Mesenchymal stem cell (in vitro differentiated cells and primary cell): ENCODE results near the gene CLDN14.

ENCODE experiments used
- DNase-seq: peaks from one replicate; pipeline ENCODE4 v3.0.0-alpha.2; 2013
- H2AFZ ChIP-seq: one replicate; pipeline ENCODE4 v1.6.1; 2013; ENCODE audit warnings: low read depth, mild to moderate bottlenecking, control low read depth, inconsistent platforms, low read length, moderate library complexity
- H2AK5ac ChIP-seq: 2 replicates; pipeline ENCODE4 v1.6.1; 2013; ENCODE audit warnings: low read length, moderate library complexity, mild to moderate bottlenecking, inconsistent platforms; ENCODE audit not compliant: severe bottlenecking
- H2BK120ac ChIP-seq: one replicate; pipeline ENCODE4 v1.6.1; 2013; ENCODE audit warnings: low read depth, mild to moderate bottlenecking, inconsistent platforms, low read length, moderate library complexity
- H2BK12ac ChIP-seq, 2 experiments: one replicate each; pipeline ENCODE4 v1.6.1; 2013; ENCODE audit warnings: inconsistent platforms in 2 of 2, low read length in 2 of 2, mild to moderate bottlenecking in 2 of 2, moderate library complexity in 2 of 2, control low read depth in 1 of 2
- H2BK15ac ChIP-seq: one replicate; pipeline ENCODE4 v1.6.1; 2013; ENCODE audit warnings: mild to moderate bottlenecking, low read depth, inconsistent platforms; ENCODE audit not compliant: poor library complexity, severe bottlenecking
- H2BK5ac ChIP-seq: 2 replicates; pipeline ENCODE4 v1.6.1; 2013; ENCODE audit warnings: low read depth, mild to moderate bottlenecking, low read length, control low read depth, inconsistent platforms; ENCODE audit not compliant: poor library complexity, severe bottlenecking
- H3K14ac ChIP-seq, 2 experiments: one replicate each; pipeline ENCODE4 v1.6.1; 2013; ENCODE audit warnings: inconsistent platforms in 2 of 2, low read length in 2 of 2, control low read depth in 1 of 2, mild to moderate bottlenecking in 1 of 2, moderate library complexity in 1 of 2
- H3K18ac ChIP-seq, 2 experiments: one replicate each; pipeline ENCODE4 v1.6.1; 2013; ENCODE audit warnings: inconsistent platforms in 2 of 2, low read length in 2 of 2, control low read depth in 1 of 2, low read depth in 1 of 2, mild to moderate bottlenecking in 1 of 2
- H3K23ac ChIP-seq, 2 experiments: one replicate each; pipeline ENCODE4 v1.6.1; 2013; ENCODE audit warnings: inconsistent platforms in 2 of 2, low read length in 2 of 2, mild to moderate bottlenecking in 2 of 2, moderate library complexity in 2 of 2, control low read depth in 1 of 2
- H3K27ac ChIP-seq: 2 replicates; pipeline ENCODE4 v1.5.1; 2013; ENCODE audit warnings: mild to moderate bottlenecking, moderate library complexity, low read length, control low read depth, inconsistent platforms; ENCODE audit not compliant: poor library complexity, severe bottlenecking
- H3K27me3 ChIP-seq, 2 experiments: 2 replicates each; pipeline versions ENCODE4 v1.6.1 to v1.7.0; 2013; ENCODE audit warnings: low read length in 2 of 2, mild to moderate bottlenecking in 2 of 2, moderate library complexity in 2 of 2, control low read depth in 1 of 2, inconsistent platforms in 1 of 2; ENCODE audit not compliant: control insufficient read depth in 1 of 2, insufficient read depth in 1 of 2
- H3K36me3 ChIP-seq, 2 experiments: 2 replicates each; pipeline versions ENCODE4 v1.6.1 to v1.7.0; 2013; ENCODE audit warnings: low read length in 2 of 2, control low read depth in 1 of 2, inconsistent platforms in 1 of 2, low read depth in 1 of 2, mild to moderate bottlenecking in 1 of 2; ENCODE audit not compliant: insufficient read depth in 2 of 2, control insufficient read depth in 1 of 2
- H3K4ac ChIP-seq, 2 experiments: one replicate each; pipeline ENCODE4 v1.6.1; 2013; ENCODE audit warnings: inconsistent platforms in 2 of 2, low read length in 2 of 2, mild to moderate bottlenecking in 2 of 2, moderate library complexity in 2 of 2, control low read depth in 1 of 2, low read depth in 1 of 2
- H3K4me1 ChIP-seq: 2 replicates; pipeline ENCODE4 v1.6.1; 2013; ENCODE audit warnings: low read depth, low read length, control low read depth; ENCODE audit not compliant: control insufficient read depth, insufficient read depth
- H3K4me2 ChIP-seq: 2 replicates; pipeline ENCODE4 v1.6.1; 2013; ENCODE audit warnings: low read length, mild to moderate bottlenecking, inconsistent platforms; ENCODE audit not compliant: poor library complexity, severe bottlenecking
- H3K4me3 ChIP-seq, 2 experiments: 2 replicates each; pipeline versions ENCODE4 v1.5.1 to v1.7.0; 2013; ENCODE audit warnings: low read length in 2 of 2, mild to moderate bottlenecking in 2 of 2, control low read depth in 1 of 2, low read depth in 1 of 2; ENCODE audit not compliant: insufficient read depth in 1 of 2
- H3K79me1 ChIP-seq: replicated peaks from 2 replicates; pipeline ENCODE4 v1.6.1; 2013; ENCODE audit warnings: mild to moderate bottlenecking, control low read depth, low read length, inconsistent platforms; ENCODE audit not compliant: poor library complexity, severe bottlenecking
- H3K9ac ChIP-seq: 2 replicates; pipeline ENCODE4 v1.7.0; 2013; ENCODE audit warnings: mild to moderate bottlenecking, low read length, moderate library complexity
- H3K9me3 ChIP-seq: 2 replicates; pipeline ENCODE4 v1.7.0; 2013; ENCODE audit warnings: mild to moderate bottlenecking, low read length; ENCODE audit not compliant: control insufficient read depth
- H4K8ac ChIP-seq: one replicate; pipeline ENCODE4 v1.6.1; 2013; ENCODE audit warnings: inconsistent platforms, mild to moderate bottlenecking, low read length, moderate library complexity
- H4K91ac ChIP-seq: one replicate; pipeline ENCODE4 v1.6.1; 2013; ENCODE audit warnings: mild to moderate bottlenecking, low read length, inconsistent platforms
- WGBS: methylation state at CpG from one replicate; pipeline ENCODE4 v1.1.7; 2013; ENCODE audit warnings: mixed read lengths; 5-methylcytosine and 5-hydroxymethylcytosine counted together

The CLDN14 gene

GRCh38 chr21:36483095-36483494 is 3.2 kb upstream of the CLDN14 start:
- peaks cover 18% of the 10 kb centered on the region for H3K4me1 ChIP-seq
- no peak overlapping the region for H2BK5ac ChIP-seq
- H3K79me1 ChIP-seq: no peaks in the 10 kb centered on the region
- H2BK12ac ChIP-seq: no peak overlapping the region
- no peak overlapping the region for H3K18ac ChIP-seq
- H3K36me3 ChIP-seq: peaks cover 0 to 11% of the 10 kb centered on the region in 2 experiments
- no peak overlapping the region for H3K23ac ChIP-seq
- H3K4me3 ChIP-seq: no peak overlapping the region
- H4K91ac ChIP-seq: no peak overlapping the region
- H3K9me3 ChIP-seq: no peaks in the 10 kb centered on the region
- DNase-seq: no peak
- no peak overlapping the region for H2AFZ ChIP-seq
- H2BK120ac ChIP-seq: no peak overlapping the region
- H3K14ac ChIP-seq: no peak overlapping the region
- WGBS: 94% methylated on average over 10 of the region's 10 CpGs
- no peak overlapping the region for H3K9ac ChIP-seq
- H3K4me2 ChIP-seq: no peak overlapping the region
- no peak overlapping the region for H3K27ac ChIP-seq
- H3K4ac ChIP-seq: no peak overlapping the region
- H2BK15ac ChIP-seq: no peak overlapping the region
- H4K8ac ChIP-seq: no peak overlapping the region
- H2AK5ac ChIP-seq: no peak overlapping the region
- no peaks in the 10 kb centered on the region for H3K27me3 ChIP-seq

- Histone ChIP-seq H2BK120ac (no peak overlapping the region), H3K36me3 (peaks cover 0 to 11% of the 10 kb centered on the region in 2 experiments), H3K18ac (no peak overlapping the region), H3K4me3 (no peak overlapping the region), H3K27me3 (no peaks in the 10 kb centered on the region), H4K91ac (no peak overlapping the region), H2AK5ac (no peak overlapping the region), H3K4me2 (no peak overlapping the region), H3K9me3 (no peaks in the 10 kb centered on the region), H3K27ac (no peak overlapping the region), H3K14ac (no peak overlapping the region), H3K4me1 (peaks cover 18% of the 10 kb centered on the region), H3K9ac (no peak overlapping the region), H2BK5ac (no peak overlapping the region), H3K23ac (no peak overlapping the region), H2BK15ac (no peak overlapping the region), H2AFZ (no peak overlapping the region), H4K8ac (no peak overlapping the region), H3K79me1 (no peaks in the 10 kb centered on the region), H3K4ac (no peak overlapping the region), H2BK12ac (no peak overlapping the region)
- no peak for DNase-seq
- 100% methylated on average over 1 of the region's 4 CpGs for WGBS
Observed at GRCh38 chr21:36482673-36483072, 2.8 kb upstream of the CLDN14 start.

GRCh38 chr21:36482181-36482580 is 2.3 kb upstream of the CLDN14 start:
- Histone ChIP-seq H2BK15ac (no peak overlapping the region), H3K79me1 (no peaks in the 10 kb centered on the region), H4K8ac (no peak overlapping the region), H3K4me2 (no peak overlapping the region), H3K9ac (no peak overlapping the region), H4K91ac (no peak overlapping the region), H3K36me3 (peaks cover 0 to 11% of the 10 kb centered on the region in 2 experiments), H3K4me1 (peaks cover 19% of the 10 kb centered on the region), H3K9me3 (no peaks in the 10 kb centered on the region), H2AK5ac (no peak overlapping the region), H3K27ac (no peak overlapping the region), H3K18ac (no peak overlapping the region), H3K14ac (no peak overlapping the region), H3K4ac (no peak overlapping the region), H2BK120ac (no peak overlapping the region), H3K23ac (no peak overlapping the region), H2BK12ac (no peak overlapping the region), H3K27me3 (no peaks in the 10 kb centered on the region), H2AFZ (no peak overlapping the region), H3K4me3 (no peak overlapping the region), H2BK5ac (no peak overlapping the region)
- DNase-seq: no peak
- WGBS: 77% methylated on average over 4 of the region's 4 CpGs

GRCh38 chr21:36481639-36482038 is 1.7 kb upstream of the CLDN14 start:
- peaks cover 19% of the 10 kb centered on the region for H3K4me1 ChIP-seq
- no peak overlapping the region for H3K4me2 ChIP-seq

More at GRCh38 chr21:36481639-36482038, 1.7 kb upstream of the CLDN14 start:
- Histone ChIP-seq H3K9me3 (no peaks in the 10 kb centered on the region), H2BK15ac (no peak overlapping the region), H3K27ac (no peak overlapping the region), H3K14ac (no peak overlapping the region), H3K36me3 (peaks cover 0 to 11% of the 10 kb centered on the region in 2 experiments), H3K23ac (no peak overlapping the region), H3K18ac (no peak overlapping the region), H3K4ac (no peak overlapping the region), H2BK5ac (no peak overlapping the region), H3K27me3 (no peaks in the 10 kb centered on the region), H4K91ac (no peak overlapping the region), H4K8ac (no peak overlapping the region), H3K4me3 (no peak overlapping the region), H3K9ac (no peak overlapping the region), H3K79me1 (no peaks in the 10 kb centered on the region), H2AK5ac (no peak overlapping the region), H2BK12ac (no peak overlapping the region), H2AFZ (no peak overlapping the region), H2BK120ac (no peak overlapping the region)
- WGBS: 91% methylated on average over 2 of the region's 5 CpGs
- no peak for DNase-seq
